Activated CD8-positive, alpha-beta memory T cell treated with anti-CD3 and anti-CD28 coated beads for 1 hour (primary cell): ENCODE data around the gene KCNH2.

ENCODE experiments used
- DNase-seq, 2 donors: peaks; one replicate each; pipeline ENCODE4 v3.0.0-alpha.2; 2020; ENCODE audit warnings: low read depth in 1 of 2; ENCODE audit errors: extremely low read depth in 1 of 2

The KCNH2 gene

DNA sequence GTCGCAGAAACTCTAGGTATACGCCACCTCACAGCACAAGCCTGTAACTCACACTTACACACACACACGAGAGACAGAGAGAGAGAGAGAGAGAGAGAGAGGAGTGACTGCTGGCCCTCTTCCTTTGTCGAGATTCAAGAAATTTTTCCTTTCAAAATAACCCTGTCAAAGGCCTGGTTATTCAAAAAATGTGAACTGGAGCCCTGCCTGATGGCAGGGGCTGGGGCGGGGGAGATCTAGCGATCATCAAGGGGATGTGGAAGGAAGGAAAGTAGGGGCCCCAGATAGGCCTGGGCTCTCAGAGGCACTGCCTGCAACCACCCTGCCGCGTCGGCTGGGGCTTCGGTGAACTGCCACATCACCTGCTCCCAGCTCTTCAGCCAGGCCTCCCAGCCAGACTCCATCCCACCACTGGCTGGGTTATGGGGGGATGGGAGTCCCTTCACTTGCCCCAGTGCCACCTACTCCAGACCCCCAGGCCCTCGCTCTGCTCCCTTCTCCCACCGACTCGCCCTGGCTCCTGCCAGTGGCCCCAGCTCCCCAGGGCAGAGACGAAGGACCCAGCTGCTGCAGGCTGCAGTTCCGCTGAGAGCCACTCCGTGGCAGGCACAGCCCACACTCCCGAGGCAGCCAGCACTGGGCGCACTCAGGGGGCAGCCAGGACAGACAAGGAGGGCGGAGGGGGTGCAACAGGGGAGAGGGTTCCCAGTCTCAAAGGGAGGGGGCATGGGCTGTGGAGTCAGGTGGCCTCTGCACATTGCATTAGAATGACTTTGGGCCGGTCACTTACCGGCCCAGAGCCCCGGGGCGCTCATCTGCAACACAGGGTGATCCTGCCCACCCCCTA is 15.3 kb downstream of the KCNH2 start:
- peak; percentile 19 to 41 for DNase-seq

GRCh38 chr7:150962290-150962552 is 15.9 kb downstream of the KCNH2 start:
- DNase-seq, result no peak

- DNase-seq, result no peak
These were observed 16.4 kb downstream of the KCNH2 start for GRCh38 chr7:150961510-150962289.

GRCh38 chr7:150959739-150960734 is 18.1 kb downstream of the KCNH2 start:
- no peak for DNase-seq

DNA sequence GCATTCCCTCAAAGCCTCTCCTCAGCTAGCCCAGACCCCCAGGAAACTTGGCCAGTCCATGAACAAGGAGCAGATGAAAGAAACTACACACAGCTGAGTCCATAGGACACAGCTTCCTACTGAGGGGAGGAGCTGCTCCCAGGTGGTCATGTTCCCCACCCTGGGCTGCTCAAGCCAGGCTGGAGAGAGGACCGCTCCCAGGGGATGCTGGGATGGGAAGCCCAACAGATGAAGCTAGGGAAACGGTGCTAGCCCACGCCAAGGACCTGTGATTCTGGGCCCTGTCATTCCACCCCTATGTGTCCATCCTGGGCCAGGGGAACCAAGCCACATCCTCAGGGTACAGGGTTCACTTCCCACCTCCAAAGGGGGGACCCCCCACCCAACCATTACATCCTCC is 19.0 kb downstream of the KCNH2 start:
- DNase-seq, result no peak

GRCh38 chr7:150958597-150958996 is 19.5 kb downstream of the KCNH2 start:
- DNase-seq, result no peak

GRCh38 chr7:150958062-150958552 is 20.0 kb downstream of the KCNH2 start:
- no peak for DNase-seq

DNA sequence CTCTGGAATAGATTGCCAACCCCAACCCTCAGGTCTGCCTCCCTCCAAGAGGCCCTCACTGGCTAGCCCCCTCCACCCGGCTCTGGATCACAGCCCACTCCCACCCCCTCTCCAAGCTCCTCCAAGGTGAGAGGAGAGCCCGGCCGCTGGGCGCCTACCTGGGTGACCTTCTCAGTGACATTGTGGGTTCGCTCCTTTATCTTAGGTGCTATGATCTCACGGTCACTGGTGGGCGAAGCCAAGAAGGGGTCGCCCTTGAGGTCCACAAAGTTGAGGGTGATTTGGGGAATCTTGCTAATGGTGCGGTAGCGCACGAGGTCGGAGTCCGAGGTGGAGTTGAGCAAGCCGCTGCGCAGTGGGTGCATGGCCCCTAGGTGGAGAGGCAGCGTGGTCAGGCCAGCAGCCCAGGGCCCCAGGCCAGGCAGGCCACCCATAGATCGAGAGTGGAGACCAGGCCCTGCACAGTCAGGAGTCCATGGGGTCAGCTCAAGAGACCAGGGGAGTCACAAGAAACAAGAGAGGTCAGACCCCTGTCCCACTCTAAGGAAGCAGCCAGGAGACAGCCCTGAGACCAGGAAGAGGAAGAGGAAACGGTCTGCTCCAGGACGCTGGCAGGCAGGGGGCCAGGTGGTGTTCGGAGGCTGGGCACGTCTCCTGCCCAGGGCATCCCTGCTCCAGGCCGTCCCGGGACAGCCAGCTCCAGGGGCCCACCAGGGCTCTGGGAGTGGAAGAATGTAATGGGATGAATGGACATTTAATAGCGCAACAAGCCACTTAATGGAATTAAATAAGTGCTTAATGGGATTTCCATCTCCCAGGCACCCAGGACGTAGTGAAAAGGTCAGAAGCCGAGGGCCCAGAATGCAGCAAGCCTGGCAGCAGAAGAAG is 20.7 kb downstream of the KCNH2 start:
- DNase-seq, result no peak

DNA sequence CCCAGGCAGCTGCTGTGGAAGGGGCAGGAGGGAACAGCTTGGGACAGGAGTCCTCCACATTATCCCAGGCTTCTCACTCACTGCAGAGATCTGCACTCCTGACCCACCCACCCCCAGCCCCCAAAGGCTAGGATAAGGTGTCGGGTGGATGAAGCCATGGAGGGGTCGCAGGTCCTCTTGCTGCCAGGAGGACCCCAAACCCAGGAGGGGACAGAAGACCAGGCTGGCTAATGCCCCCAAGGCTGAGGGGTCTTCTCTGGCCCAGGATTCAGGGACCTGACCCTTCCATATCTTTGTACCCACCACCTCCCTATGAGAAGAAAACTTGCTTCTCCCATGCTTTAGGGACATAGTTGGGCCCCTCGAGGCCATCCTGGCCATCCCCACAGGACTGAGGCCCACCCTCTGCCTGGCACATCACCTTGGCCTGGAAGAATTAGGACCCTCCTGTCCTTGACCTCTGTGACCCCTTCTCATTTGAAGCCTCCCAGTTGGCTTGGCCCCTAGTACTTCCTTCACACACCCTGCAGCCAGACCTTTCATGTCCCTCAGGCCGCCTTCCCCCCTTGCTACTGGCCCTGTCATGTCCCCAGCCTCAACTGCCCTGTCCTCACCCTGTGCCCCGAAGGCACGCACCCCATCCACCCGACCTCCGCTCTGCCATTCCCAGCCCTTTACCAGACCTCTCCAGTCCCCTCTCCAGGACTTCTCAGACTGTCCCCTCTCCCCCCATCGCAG is 21.6 kb downstream of the KCNH2 start:
- DNase-seq, result no peak

DNA sequence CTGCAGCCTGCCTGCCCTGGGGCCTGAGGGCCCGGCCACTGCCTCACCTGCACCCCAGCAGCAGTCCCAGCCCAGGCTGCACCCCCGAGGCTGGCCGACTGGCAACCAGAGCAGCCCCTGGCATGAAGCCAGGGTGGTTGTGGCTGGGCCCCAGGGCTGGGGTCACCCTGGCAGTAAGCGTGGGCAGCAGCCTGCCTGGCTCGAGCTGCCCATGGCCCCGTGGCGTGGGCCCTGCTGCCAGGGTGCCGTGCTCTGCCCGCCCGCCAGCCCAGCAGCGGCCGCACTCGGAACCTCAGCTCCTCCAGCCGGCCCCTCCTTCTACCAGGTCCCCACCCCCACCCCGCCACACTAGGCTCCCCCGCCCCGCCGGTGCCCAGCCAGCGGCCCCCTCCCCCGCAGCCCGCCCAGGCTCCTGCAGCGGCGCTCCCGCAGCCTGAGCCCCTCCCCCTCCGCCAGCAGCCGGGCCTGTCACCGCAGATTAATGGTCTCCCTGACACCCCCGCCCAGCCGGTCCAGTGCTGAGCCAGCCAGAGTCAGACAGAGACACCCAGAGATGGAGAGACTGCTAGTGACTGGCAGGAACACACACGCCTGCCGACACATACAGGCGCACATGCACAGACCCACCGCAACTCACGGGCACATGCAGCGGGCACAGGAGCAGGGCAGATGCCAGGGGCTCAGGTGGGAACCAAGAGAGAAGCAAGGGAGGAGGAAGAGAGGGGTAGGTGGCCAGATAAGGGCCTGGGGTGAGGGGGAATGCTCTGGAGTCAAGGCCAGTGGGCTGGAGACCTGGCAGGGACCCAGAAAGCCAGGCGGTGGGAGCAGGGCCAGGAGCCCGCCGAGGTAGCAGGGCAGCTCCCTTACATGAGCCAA is 22.4 kb downstream of the KCNH2 start:
- DNase-seq, result no peak

GRCh38 chr7:150954986-150955518 is 23.1 kb downstream of the KCNH2 start:
- no peak for DNase-seq

DNA sequence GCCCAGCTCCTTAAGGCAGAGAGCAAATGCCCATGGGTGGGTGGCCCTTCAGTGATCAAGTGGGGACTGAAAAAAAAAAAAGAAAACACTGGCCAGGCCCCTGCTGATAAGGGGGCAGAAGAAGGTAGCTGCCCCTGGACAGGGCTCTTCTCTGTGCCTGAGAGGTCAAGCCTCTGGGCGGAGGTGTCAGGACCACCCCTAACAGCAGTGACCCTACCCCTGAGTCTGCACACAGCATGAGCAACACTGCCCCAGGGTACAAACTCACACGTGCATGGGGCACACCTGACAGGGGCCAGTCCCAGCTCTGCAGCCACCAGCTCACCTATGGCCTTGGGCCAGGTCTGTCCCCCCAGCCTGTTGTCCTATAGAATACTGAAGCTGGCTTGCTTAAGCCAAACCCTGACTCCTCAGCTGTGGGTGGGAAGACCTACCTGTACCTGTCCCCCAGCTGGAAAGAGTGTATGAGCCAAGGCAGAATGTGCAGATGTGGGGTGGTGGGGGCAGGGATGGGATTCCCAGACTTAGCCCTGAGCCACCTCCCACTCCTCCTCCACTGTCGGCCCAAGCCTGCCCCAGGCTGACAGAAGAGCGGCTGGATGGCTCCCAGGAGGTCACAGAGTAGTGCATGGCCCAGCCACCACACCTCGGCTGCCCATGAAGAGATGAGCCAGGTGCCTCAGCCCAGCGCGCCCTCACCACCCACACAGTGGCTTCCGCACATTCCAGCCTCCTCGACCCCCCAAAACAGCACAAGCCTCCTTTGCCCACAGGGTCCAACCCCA is 23.7 kb downstream of the KCNH2 start:
- DNase-seq, result no peak

- DNase-seq, result no peak
These were observed 24.8 kb downstream of the KCNH2 start for GRCh38 chr7:150953061-150953997.

DNA sequence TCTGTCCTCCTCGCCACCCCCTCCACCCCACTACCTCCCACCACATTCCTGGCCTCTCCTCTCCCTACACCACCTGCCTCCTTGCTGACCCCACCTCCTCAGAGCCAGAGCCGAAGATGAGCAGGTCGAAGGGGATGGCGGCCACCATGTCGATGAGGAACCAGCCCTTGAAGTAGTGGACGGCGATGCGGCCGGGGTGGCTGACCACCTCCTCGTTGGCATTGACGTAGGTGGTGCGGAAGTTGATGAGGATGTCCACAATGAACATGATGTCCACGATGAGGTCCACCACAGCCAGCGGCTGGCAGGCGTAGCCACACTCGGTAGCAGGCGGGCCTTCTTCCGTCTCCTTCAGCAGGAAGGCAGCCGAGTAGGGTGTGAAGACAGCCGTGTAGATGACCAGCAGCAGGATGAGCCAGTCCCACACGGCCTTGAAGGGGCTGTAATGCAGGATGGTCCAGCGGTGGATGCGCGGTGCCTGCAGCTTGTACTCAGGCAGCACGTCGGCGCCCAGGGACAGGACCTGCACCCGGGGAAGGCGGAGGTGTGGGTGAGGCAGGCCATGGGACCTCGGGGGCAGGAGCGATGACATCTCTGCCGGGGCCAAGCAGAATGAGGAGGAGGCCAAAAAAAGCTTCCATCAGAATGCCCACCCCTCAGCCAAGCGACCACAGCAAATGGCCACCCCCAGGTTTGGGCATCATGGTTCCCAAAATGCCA is 25.6 kb downstream of the KCNH2 start:
- DNase-seq, result no peak

- no peak for DNase-seq
These were observed 26.6 kb downstream of the KCNH2 start for GRCh38 chr7:150951521-150951920.

GRCh38 chr7:150951181-150951520 is 27.0 kb downstream of the KCNH2 start:
- no peak for DNase-seq
